Mesothelial cell of epicardium (in vitro differentiated cells): ENCODE measurements around the gene KDM4C. TPM values are rescaled to one million over a fixed set of nuclear protein-coding genes. Genes with fewer than 3 reads are reported as not detected.

Experiments
- DNase-seq, 2 experiments: peaks; one replicate each; pipeline ENCODE4 v3.0.0; 2021; ENCODE audit warnings: low spot score in 2 of 2; ENCODE audit not compliant: unreplicated experiment in 2 of 2
- H3K27ac Mint-ChIP-seq: 2 replicates; pipeline ENCODE4 v1.8.0; 2021; ENCODE audit warnings: mixed read lengths
- H3K27me3 Mint-ChIP-seq: 2 replicates; pipeline ENCODE4 v1.8.0; 2021; ENCODE audit warnings: low read depth, mixed read lengths
- H3K36me3 Mint-ChIP-seq: 2 replicates; pipeline ENCODE4 v1.8.0; 2021; ENCODE audit warnings: mixed read lengths
- H3K4me1 Mint-ChIP-seq: 2 replicates; pipeline ENCODE4 v1.8.0; 2021; ENCODE audit warnings: mixed read lengths
- H3K4me3 Mint-ChIP-seq: 2 replicates; pipeline ENCODE4 v1.8.0; 2021; ENCODE audit warnings: mild to moderate bottlenecking, moderate library complexity, mixed read lengths
- H3K9me3 Mint-ChIP-seq: 2 replicates; pipeline ENCODE4 v1.8.0; 2021; ENCODE audit warnings: mixed read lengths
- CTCF ChIP-seq: fragments of 200-600 bp; sonication (generic); IDR thresholded peaks from one replicate; pipeline ENCODE4 v1.5.0; 2021; ENCODE audit warnings: antibody characterized with exemption; ENCODE audit not compliant: unreplicated experiment
- total RNA-seq: library from RNA; stranded (reverse); gene quantifications from 3 replicates; pipeline ENCODE4 v1.2.1, GENCODE V29; 2021

The KDM4C gene
- total RNA-seq, 1 donor from 2014 or later = 25.4 TPM

- no peak for TF ChIP-seq CTCF
- H3K9me3 Mint-ChIP-seq = no peaks in the 10 kb centered on the region
- no peak overlapping the region for H3K27ac Mint-ChIP-seq
- no peak for DNase-seq
- no peaks in the 10 kb centered on the region for H3K27me3 Mint-ChIP-seq
- peaks cover 11% of the 10 kb centered on the region for H3K36me3 Mint-ChIP-seq
- no peak overlapping the region for H3K4me3 Mint-ChIP-seq
- peaks cover 11% of the 10 kb centered on the region for H3K4me1 Mint-ChIP-seq
Measured at GRCh38 chr9:6852243-6852963, 94.6 kb downstream of the KDM4C start.

- Mint-ChIP-seq H3K9me3 (no peaks in the 10 kb centered on the region), H3K4me3 (no peak overlapping the region), H3K4me1 (peaks cover 11% of the 10 kb centered on the region), H3K27ac (no peak overlapping the region), H3K27me3 (no peaks in the 10 kb centered on the region), H3K36me3 (peaks cover 7% of the 10 kb centered on the region)
- TF ChIP-seq CTCF = no peak
- no peak for DNase-seq
Measured at GRCh38 chr9:6855860-6856259, 98.1 kb downstream of the KDM4C start.

- H3K9me3 Mint-ChIP-seq = peaks cover 17% of the 10 kb centered on the region
- no peak overlapping the region for H3K27ac Mint-ChIP-seq
- peaks cover 18% of the 10 kb centered on the region for H3K36me3 Mint-ChIP-seq
- no peaks in the 10 kb centered on the region for H3K27me3 Mint-ChIP-seq
- no peak overlapping the region for H3K4me3 Mint-ChIP-seq
- DNase-seq = no peak
- H3K4me1 Mint-ChIP-seq = peaks cover 2% of the 10 kb centered on the region
- TF ChIP-seq CTCF = no peak
Measured at GRCh38 chr9:6864102-6864501, 106.3 kb downstream of the KDM4C start.

- no peak for TF ChIP-seq CTCF
- peaks cover 12% of the 10 kb centered on the region for H3K4me1 Mint-ChIP-seq
- H3K4me3 Mint-ChIP-seq = no peak overlapping the region
Measured at GRCh38 chr9:6869081-6869948, 111.5 kb downstream of the KDM4C start.

GRCh38 chr9:6870149-6870548 lies 112.4 kb downstream of the KDM4C start:
- Mint-ChIP-seq H3K4me1 (peaks cover 12% of the 10 kb centered on the region), H3K27ac (no peak overlapping the region), H3K9me3 (peaks cover 3% of the 10 kb centered on the region), H3K27me3 (no peaks in the 10 kb centered on the region), H3K4me3 (no peak overlapping the region), H3K36me3 (peaks cover 5% of the 10 kb centered on the region)
- DNase-seq = no peak
- TF ChIP-seq CTCF = no peak

More at GRCh38 chr9:6869081-6869948, 111.5 kb downstream of the KDM4C start:
- Mint-ChIP-seq H3K27me3 (no peaks in the 10 kb centered on the region), H3K9me3 (peaks cover 8% of the 10 kb centered on the region), H3K27ac (no peak overlapping the region), H3K36me3 (peaks cover 9% of the 10 kb centered on the region)
- no peak for DNase-seq
